Activated T-cell treated with anti-CD3 and anti-CD28 coated beads for 24 hours (primary cell): ENCODE measurements around the gene COG3.

ENCODE experiments used
- DNase-seq: peaks from one replicate; pipeline ENCODE4 v3.0.0-alpha.2; 2020; ENCODE audit warnings: low read depth

The COG3 gene

GRCh38 chr13:45545686-45546409 lies 81.1 kb downstream of the COG3 start:
- DNase-seq = no peak

- DNase-seq = no peak
Observed at GRCh38 chr13:45546410-45546765, 81.6 kb downstream of the COG3 start.

- DNase-seq = no peak
Observed at GRCh38 chr13:45548281-45548680, 83.5 kb downstream of the COG3 start.

- no peak for DNase-seq
Observed at GRCh38 chr13:45554604-45555109, 89.9 kb downstream of the COG3 start.

GRCh38 chr13:45564133-45564776 lies 99.5 kb downstream of the COG3 start:
- no peak for DNase-seq

- no peak for DNase-seq
Observed at GRCh38 chr13:45565331-45565730, 100.6 kb downstream of the COG3 start.

- no peak for DNase-seq
Observed at GRCh38 chr13:45575146-45575829, 110.5 kb downstream of the COG3 start.

GRCh38 chr13:45575830-45576180 lies 111.1 kb downstream of the COG3 start:
- no peak for DNase-seq

- DNase-seq = no peak
Observed at GRCh38 chr13:45576466-45576865, 111.7 kb downstream of the COG3 start.

GRCh38 chr13:45582408-45583076 lies 117.8 kb downstream of the COG3 start:
- DNase-seq = no peak

GRCh38 chr13:45584816-45585215 lies 120.1 kb downstream of the COG3 start:
- no peak for DNase-seq
